Hematopoietic multipotent progenitor cell treated with erythropoietin and hydrocortisone succinate and interleukin-3 and kit ligand, for 8 days (in vitro differentiated cells): ENCODE results near the gene ERC2.
"Not testable (repeated sequence)": the region's sequence is repeated elsewhere in the genome, so short reads cannot be mapped to it uniquely, and the experiment has no call there.

ENCODE experiments used
- DNase-seq: peaks from one replicate; pipeline ENCODE4 v3.0.0-alpha.2; 2015

The ERC2 gene

DNA sequence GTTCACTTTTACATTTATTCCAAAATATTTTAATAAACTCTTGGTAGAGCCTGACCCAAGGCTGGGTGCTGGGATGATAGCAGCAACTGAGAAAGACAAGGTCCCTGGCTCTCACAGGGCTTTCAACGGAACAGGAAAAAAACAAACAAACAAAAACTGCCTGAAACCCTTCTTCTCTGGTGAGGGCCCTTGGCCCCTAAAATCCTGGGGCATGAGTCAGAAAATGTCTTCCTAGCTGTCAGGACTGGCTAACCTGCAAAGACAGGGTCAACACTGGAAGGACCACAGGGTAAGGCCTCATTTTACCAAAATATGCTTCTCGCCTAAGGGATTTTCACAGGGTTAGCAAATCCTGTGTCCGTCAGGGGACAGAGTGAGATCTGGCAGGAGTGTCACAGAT lies 935.5 kb downstream of the ERC2 start:
- DNase-seq = no peak

DNA sequence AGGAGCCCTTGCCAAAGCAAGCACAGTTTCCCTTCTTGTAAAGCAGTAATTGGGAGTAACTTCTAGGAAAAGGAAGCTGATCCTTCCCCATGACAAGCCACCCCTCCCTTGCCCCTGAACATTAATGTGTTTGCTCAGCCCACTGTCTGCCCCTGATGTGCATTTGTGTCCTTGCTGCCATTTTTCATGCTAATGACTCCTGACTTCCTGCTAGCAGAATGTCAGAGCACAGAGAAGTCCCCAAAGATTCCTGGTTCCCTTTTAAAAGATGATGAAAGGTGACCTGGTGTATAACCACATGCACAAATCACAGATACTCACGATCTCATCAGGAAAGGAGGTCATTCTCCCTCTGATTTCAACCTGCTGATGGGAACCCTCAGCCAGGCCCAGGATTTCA lies 936.9 kb downstream of the ERC2 start:
- no peak for DNase-seq

- DNase-seq = no peak
Measured at GRCh38 chr3:55527361-55527760, 940.9 kb downstream of the ERC2 start.

DNA sequence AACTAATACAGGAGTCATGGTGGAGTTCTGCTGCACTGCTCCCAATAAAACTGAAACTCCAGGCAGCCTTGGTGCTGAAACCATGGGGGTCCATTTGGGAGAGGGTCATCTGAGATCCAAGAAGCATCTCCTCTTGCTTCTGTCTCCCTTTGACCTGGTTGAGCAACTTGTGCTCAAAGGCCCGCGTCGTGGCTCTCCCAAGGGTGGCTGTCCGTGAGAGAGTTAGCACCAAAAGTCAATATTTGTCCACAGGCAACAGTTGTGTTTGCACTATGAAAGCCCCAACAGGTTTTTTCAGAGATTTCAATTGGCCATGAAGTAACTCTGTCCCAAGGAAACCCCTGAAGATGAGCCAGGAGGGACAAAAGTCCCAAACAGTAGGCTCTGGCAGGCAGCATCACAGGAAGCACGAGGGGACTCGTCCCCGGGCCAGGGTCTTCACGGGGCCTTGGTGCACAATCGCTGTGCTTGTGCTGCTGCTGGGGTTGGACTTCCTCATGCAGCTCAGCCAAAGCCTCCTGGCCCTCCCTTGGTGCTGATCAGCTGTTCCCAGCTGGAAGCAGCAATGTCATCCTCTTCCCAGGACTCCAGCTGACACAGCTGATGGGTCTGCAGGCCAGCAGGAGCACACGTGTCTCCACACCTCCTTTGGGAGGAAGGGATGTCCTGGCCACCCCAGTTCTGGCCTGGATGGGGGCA lies 941.8 kb downstream of the ERC2 start:
- DNase-seq = no peak

GRCh38 chr3:55525436-55525835 lies 942.8 kb downstream of the ERC2 start:
- DNase-seq = no peak

- DNase-seq = no peak
Measured at GRCh38 chr3:55524565-55525244, 943.6 kb downstream of the ERC2 start.

GRCh38 chr3:55523471-55523870 lies 944.8 kb downstream of the ERC2 start:
- no peak for DNase-seq

DNA sequence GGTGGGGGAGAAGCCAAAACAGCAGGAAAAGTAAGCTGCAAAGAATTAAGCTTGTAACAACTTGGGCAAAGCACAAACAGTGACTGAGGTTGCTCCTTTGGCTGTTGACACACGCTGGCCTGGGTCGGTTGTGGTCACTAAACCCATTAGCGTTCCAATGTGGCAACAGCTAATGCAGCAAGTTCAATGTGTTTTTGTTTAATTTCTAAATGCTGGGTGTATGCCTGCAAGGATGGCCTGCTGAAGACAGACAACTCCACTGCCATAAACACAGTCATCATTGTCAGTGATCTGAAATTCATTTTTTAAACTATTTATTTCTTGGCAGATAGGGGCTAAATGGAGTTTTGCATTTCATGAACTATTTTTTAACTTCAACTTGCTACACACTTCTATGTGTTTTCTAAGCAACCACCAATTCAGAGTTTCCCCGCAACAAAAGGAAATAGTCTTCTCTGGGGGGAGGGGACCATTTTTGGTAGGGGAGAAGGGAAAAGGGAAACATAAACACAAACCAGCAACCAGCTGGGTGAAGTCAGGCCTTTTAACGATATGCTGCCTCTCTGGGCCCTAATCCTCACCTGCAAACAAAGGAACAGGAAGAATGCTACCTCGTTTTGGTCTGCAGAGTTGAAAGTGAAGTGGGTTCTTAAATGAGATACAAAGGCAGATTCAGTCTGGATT lies 946.4 kb downstream of the ERC2 start:
- DNase-seq = no peak

DNA sequence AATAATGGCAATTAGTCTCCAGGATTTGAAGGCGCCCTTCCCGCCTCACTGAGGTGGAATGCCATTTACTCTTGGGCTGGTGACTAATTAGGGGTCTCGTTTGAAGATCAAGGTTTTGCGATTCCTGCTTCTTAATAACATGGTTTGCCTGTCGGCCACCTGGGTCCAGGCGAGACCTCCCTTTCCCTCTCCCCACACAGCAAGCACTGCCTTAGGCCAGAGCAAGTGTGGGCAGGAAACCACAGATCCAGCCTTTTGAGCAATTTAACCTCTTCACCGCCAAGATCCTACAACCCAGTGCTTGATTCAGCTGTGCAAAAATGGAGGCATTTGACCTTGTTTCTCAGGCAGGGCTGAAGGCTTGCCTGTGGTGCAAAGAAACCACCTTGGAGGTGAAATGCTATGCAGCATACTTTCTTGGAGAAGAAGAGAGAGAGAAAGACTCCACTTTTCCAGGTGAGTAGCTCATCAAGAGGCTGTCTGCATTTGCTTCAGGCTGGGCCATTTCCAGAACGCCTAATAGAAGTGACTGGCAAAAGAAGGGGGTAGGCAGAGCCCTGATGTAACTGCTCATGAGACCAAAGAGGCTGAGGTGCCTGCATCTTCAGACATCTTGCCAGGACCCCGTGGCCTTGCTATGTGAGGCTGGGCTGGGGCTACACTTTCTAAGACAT lies 947.1 kb downstream of the ERC2 start:
- no peak for DNase-seq

GRCh38 chr3:55519019-55519418 lies 949.2 kb downstream of the ERC2 start:
- no peak for DNase-seq

- DNase-seq = no peak
Measured at GRCh38 chr3:55518451-55518850, 949.8 kb downstream of the ERC2 start.

GRCh38 chr3:55516392-55517030 lies 951.8 kb downstream of the ERC2 start:
- DNase-seq = no peak

GRCh38 chr3:55515550-55516246 lies 952.6 kb downstream of the ERC2 start:
- no peak for DNase-seq

DNA sequence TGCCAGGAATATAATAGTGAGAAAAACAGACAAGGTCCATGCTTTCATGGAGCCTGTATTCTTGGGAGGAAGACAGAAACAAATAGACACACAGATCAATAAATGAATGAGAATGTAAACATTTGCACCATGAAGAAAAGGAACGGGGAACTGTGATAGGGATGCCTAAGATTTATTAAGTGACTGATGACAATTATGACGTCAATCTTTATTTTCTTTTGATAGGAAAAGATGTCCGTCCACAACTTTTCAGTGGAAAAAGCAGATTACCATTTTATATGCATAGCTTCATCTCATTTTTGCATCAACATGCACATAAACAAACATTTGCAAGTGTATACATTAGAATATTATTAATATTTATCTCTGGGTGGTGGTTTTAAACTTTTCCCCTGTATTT lies 953.3 kb downstream of the ERC2 start:
- DNase-seq = no peak

- DNase-seq = no peak
Measured at GRCh38 chr3:55512571-55513343, 955.5 kb downstream of the ERC2 start.

- DNase-seq = no peak
Measured at GRCh38 chr3:55511895-55512570, 956.2 kb downstream of the ERC2 start.

- DNase-seq = no peak
Measured at GRCh38 chr3:55508335-55508734, 959.9 kb downstream of the ERC2 start.

- DNase-seq = no peak
Measured at GRCh38 chr3:55507808-55508207, 960.5 kb downstream of the ERC2 start.

DNA sequence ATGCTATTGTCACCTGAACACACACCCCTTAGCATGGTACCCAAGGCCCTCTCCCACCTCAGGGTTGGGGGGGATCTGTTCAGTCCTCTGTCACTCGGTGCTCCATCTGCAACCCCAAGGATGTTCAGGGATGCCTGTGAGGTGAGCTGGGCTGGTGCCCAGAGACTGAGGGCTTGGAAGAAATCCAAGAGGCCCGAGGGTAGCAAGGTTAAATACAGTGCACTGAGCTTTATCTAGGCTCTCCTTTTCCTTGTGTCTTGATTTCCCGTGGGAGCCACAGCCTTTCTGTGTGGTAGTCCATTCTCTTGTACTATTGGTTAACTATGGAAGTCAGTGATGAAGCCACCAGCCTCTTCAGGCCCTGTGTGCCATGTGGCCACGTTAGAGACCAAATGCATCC lies 962.5 kb downstream of the ERC2 start:
- no peak for DNase-seq

DNA sequence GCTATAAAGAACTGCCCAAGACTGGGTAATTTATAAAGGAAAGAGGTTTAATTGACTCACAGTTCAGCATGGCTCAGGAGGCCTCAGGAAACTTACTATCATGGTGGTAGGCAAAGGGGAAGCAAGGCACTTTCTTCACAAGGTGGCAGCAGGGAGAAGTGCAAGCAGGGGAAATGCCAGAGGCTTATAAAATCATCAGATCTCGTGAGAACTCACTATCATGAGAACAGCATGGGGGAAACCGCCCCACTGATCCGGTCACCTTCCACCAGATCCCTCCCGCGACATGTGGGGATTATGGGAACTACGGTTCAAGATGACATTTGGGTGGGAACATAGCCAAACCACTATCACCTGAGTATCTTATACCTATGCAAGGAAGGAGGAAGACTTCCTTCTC lies 963.2 kb downstream of the ERC2 start:
- DNase-seq = not testable (repeated sequence)

DNA sequence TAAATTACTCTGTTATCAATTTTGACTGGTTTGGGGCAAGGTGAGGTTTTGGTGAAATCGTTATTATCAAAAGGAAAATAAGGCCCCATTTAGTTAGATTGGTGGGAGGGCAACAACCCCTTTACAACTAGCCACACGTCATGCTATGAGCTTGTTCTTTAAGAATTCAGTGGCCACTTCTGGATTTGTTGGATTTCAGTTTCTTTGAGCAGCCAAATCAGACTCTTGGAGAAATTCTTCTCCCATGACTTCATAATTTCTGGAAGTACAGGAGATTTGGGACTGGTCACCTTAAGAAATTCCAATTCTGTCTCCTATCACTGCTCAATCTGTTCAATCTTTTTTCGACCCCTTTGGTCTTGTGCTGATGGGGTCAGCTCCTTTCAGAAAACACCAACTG lies 966.4 kb downstream of the ERC2 start:
- no peak for DNase-seq
